Measurements from ENCODE around the gene C9orf50. TPM values are rescaled to one million over a fixed set of nuclear protein-coding genes. Genes with fewer than 3 reads are reported as not detected.

Gene C9orf50
- total RNA-seq, 1 donor from 2014 or later = 0.56 TPM

DNA sequence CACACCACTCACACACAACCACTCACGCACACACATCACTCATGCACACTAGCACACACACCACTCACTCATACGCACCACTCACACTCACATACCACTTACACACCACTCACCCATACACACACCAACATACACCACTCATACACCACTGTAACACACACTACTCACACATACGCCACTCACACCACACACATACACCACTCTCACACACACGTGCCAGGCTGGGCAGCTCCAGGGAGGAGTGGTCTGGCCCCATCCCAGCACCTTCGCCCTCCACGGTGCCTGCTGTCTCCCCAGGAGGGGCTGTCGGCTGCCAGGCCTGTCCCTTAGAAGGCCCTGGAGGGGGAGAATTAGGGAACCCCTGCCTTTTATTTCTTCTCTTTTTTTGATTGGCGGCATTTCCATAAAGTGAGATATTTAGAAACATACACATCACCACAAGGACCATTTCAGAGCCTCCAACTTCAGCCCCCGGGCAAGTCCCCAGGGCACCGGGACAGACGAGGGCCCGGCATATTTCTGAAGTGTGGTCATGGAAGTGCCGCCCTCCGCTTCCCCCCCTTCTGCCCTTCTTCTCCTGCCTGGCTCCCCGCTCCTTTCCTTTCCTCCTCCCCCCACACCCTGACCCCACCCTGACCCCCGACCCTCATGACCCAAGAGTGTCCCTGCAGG is 27.3 kb upstream of the C9orf50 start:
- Mint-ChIP-seq H3K4me3 (ENCODE audit: unreplicated experiment) (peak overlapping the region; percentile 1), H3K9me3 (ENCODE audit: unreplicated experiment) (peaks cover 5% of the 10 kb centered on the region), H3K27ac (ENCODE audit: unreplicated experiment) (no peak overlapping the region), H3K4me1 (ENCODE audit: low read depth, unreplicated experiment) (peaks cover 2% of the 10 kb centered on the region), H3K36me3 (ENCODE audit: unreplicated experiment) (no peaks in the 10 kb centered on the region), H3K27me3 (ENCODE audit: unreplicated experiment) (peaks cover 6% of the 10 kb centered on the region)
- no peak for DNase-seq
- TF ChIP-seq, protein P1, sequence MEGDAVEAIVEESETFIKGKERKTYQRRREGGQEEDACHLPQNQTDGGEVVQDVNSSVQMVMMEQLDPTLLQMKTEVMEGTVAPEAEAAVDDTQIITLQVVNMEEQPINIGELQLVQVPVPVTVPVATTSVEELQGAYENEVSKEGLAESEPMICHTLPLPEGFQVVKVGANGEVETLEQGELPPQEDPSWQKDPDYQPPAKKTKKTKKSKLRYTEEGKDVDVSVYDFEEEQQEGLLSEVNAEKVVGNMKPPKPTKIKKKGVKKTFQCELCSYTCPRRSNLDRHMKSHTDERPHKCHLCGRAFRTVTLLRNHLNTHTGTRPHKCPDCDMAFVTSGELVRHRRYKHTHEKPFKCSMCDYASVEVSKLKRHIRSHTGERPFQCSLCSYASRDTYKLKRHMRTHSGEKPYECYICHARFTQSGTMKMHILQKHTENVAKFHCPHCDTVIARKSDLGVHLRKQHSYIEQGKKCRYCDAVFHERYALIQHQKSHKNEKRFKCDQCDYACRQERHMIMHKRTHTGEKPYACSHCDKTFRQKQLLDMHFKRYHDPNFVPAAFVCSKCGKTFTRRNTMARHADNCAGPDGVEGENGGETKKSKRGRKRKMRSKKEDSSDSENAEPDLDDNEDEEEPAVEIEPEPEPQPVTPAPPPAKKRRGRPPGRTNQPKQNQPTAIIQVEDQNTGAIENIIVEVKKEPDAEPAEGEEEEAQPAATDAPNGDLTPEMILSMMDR (IDR thresholded peaks at IDR 0.05; ENCODE audit: partially characterized antibody, unreplicated experiment) = no peak

DNA sequence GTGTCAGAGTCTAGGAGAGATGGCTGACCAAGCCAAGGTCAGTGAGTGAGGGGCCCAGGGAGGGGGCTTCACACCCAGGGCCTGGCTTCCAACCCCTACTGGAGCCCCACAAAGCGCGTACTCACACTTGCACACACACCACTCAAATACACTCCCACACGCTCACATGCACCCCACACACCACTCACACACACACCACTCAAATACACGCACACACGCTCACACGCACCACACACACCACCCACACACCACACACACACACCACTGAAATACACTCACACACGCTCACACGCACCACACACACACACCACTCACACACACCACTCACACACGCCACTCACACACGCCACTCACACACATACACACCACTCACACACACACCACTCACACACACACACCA is 26.7 kb upstream of the C9orf50 start:
- TF ChIP-seq, protein P1 (IDR thresholded peaks at IDR 0.05; ENCODE audit: partially characterized antibody, unreplicated experiment) = no peak
- Mint-ChIP-seq H3K4me3 (ENCODE audit: unreplicated experiment) (no peak overlapping the region), H3K9me3 (ENCODE audit: unreplicated experiment) (peaks cover 5% of the 10 kb centered on the region), H3K27ac (ENCODE audit: unreplicated experiment) (no peak overlapping the region), H3K27me3 (ENCODE audit: unreplicated experiment) (peaks cover 6% of the 10 kb centered on the region), H3K4me1 (ENCODE audit: low read depth, unreplicated experiment) (peaks cover 2% of the 10 kb centered on the region), H3K36me3 (ENCODE audit: unreplicated experiment) (no peaks in the 10 kb centered on the region)
- no peak for DNase-seq

DNA sequence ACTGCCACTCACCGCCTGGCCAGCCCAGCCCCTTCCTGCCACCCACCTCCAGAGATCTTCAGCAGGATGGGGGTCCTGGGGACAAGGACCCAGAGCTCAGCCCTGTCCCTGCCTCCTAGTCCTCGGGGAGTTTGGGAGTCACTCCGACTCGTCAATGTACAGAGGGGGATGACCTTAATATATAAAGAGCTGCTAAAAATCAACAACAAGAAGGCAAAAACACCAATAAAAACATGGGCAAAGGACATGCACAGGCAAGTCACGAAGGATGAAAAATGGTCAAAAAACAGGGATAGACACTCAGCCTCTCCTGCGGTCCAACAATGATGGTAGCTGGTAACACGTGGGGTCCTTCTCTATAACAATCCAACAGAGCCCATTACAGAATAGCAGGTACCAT is 25.8 kb upstream of the C9orf50 start:
- H3K27me3 Mint-ChIP-seq (ENCODE audit: unreplicated experiment) = peaks cover 9% of the 10 kb centered on the region

DNA sequence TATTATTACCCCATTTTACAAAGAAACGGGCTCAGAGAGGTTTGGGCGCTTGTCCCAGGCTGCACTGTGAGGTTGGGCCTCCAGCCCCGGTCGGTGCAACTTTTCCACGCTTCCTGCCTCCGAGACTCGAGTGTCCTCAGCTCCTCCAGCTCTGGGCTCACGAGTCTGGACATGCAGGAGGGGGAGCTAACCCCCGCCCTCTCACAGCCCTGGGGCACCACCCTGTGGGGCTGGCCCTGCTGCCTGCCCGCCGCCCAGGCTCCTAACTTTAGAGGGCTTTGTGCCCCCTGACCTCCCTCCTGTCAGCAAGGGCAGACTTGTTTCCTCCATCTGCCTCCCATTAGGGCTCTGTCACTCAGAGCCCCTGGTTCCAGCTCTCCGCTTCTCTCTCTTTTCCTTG is 25.4 kb upstream of the C9orf50 start:
- no peak for DNase-seq
- TF ChIP-seq, protein P1 (IDR thresholded peaks at IDR 0.05; ENCODE audit: partially characterized antibody, unreplicated experiment) = no peak
- no peak overlapping the region for H3K27ac Mint-ChIP-seq (ENCODE audit: unreplicated experiment)

More for the DNA sequence above, 25.8 kb upstream of the C9orf50 start:
- DNase-seq = no peak
- Mint-ChIP-seq H3K27ac (ENCODE audit: unreplicated experiment) (no peak overlapping the region), H3K4me1 (ENCODE audit: low read depth, unreplicated experiment) (peaks cover 2% of the 10 kb centered on the region), H3K4me3 (ENCODE audit: unreplicated experiment) (no peak overlapping the region), H3K36me3 (ENCODE audit: unreplicated experiment) (no peaks in the 10 kb centered on the region), H3K9me3 (ENCODE audit: unreplicated experiment) (peaks cover 5% of the 10 kb centered on the region)
- TF ChIP-seq, protein P1 (IDR thresholded peaks at IDR 0.05; ENCODE audit: partially characterized antibody, unreplicated experiment) = no peak

DNA sequence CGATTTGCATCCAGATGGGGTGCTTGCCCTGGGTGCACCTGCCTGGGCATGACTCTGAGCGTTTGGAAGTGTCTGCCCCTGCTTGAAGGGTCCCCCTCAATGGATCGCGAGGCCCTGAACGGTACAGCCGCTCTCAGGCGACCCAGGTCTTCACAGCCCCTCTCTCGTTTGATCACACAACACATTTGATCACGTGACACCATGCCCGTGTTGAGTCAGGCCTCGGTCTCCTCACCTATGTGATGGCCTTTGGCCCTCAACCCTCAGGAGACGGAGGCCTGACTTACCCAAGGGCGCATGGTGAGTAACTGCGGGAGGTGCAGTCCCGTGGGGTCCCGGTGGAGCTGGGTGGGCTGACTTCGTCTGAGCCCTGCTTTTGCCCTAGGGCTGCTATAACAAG is 24.0 kb upstream of the C9orf50 start:
- Mint-ChIP-seq H3K27me3 (ENCODE audit: unreplicated experiment) (peaks cover 7% of the 10 kb centered on the region), H3K9me3 (ENCODE audit: unreplicated experiment) (peaks cover 5% of the 10 kb centered on the region), H3K36me3 (ENCODE audit: unreplicated experiment) (no peaks in the 10 kb centered on the region), H3K27ac (ENCODE audit: unreplicated experiment) (no peak overlapping the region), H3K4me1 (ENCODE audit: low read depth, unreplicated experiment) (peaks cover 4% of the 10 kb centered on the region), H3K4me3 (ENCODE audit: unreplicated experiment) (no peak overlapping the region)
- DNase-seq = no peak
- TF ChIP-seq, protein P1 (IDR thresholded peaks at IDR 0.05; ENCODE audit: partially characterized antibody, unreplicated experiment) = no peak

More for the DNA sequence above, 25.4 kb upstream of the C9orf50 start:
- peaks cover 9% of the 10 kb centered on the region for H3K27me3 Mint-ChIP-seq (ENCODE audit: unreplicated experiment)
- H3K36me3 Mint-ChIP-seq (ENCODE audit: unreplicated experiment) = no peaks in the 10 kb centered on the region
- H3K9me3 Mint-ChIP-seq (ENCODE audit: unreplicated experiment) = peaks cover 6% of the 10 kb centered on the region
- H3K4me1 Mint-ChIP-seq (ENCODE audit: low read depth, unreplicated experiment) = peaks cover 3% of the 10 kb centered on the region
- H3K4me3 Mint-ChIP-seq (ENCODE audit: unreplicated experiment) = no peak overlapping the region
